Neuronal stem cell (in vitro differentiated cells): ENCODE measurements around the gene CEP85.
A peak's percentile ranks its signal among the peaks of the same experiment; 100 is the strongest.
"Not testable (repeated sequence)": the region's sequence is repeated elsewhere in the genome, so short reads cannot be mapped to it uniquely, and the experiment has no call there.

Source experiments
- DNase-seq: peaks from one replicate; pipeline ENCODE4 v3.0.0-alpha.2; 2013; ENCODE audit warnings: low spot score
- H2AFZ ChIP-seq: one replicate; pipeline ENCODE4 v1.6.1; 2013; ENCODE audit warnings: mild to moderate bottlenecking, low read length, inconsistent platforms
- H2AK5ac ChIP-seq: 2 replicates; pipeline ENCODE4 v1.6.1; 2013; ENCODE audit warnings: low read depth, mild to moderate bottlenecking, inconsistent platforms, low read length, moderate library complexity, mixed read lengths
- H2BK120ac ChIP-seq: 2 replicates; pipeline ENCODE4 v1.6.1; 2013; ENCODE audit warnings: low read depth, mild to moderate bottlenecking, inconsistent platforms, low read length, moderate library complexity, mixed read lengths
- H2BK12ac ChIP-seq: one replicate; pipeline ENCODE4 v1.6.1; 2013; ENCODE audit warnings: low read length, inconsistent platforms
- H2BK15ac ChIP-seq: 2 replicates; pipeline ENCODE4 v1.6.1; 2013; ENCODE audit warnings: mild to moderate bottlenecking, low read length, inconsistent platforms, mixed read lengths
- H2BK5ac ChIP-seq: one replicate; pipeline ENCODE4 v1.6.1; 2013; ENCODE audit warnings: inconsistent platforms, mild to moderate bottlenecking, low read length, moderate library complexity
- H3K14ac ChIP-seq: one replicate; pipeline ENCODE4 v1.6.1; 2013; ENCODE audit warnings: low read length, inconsistent platforms
- H3K18ac ChIP-seq: 2 replicates; pipeline ENCODE4 v1.6.1; 2013; ENCODE audit warnings: low read length, inconsistent platforms
- H3K23ac ChIP-seq: 2 replicates; pipeline ENCODE4 v1.6.1; 2013; ENCODE audit warnings: low read depth, mild to moderate bottlenecking, mixed read lengths, low read length, inconsistent platforms; ENCODE audit not compliant: poor library complexity
- H3K27ac ChIP-seq: replicated peaks from 3 replicates; pipeline ENCODE4 v1.5.1; 2013; ENCODE audit warnings: low read length, inconsistent platforms
- H3K27me3 ChIP-seq, 3 experiments: 2 replicates each; pipeline ENCODE4 v1.6.1; 2013; ENCODE audit warnings: low read length in 3 of 3, mild to moderate bottlenecking in 2 of 3, inconsistent platforms in 1 of 3, low read depth in 1 of 3, mixed read lengths in 1 of 3, moderate library complexity in 1 of 3; ENCODE audit not compliant: control insufficient read depth in 3 of 3, insufficient read depth in 3 of 3
- H3K36me3 ChIP-seq, 2 donors: replicated peaks in 1 of 2; 2 replicates each; pipeline ENCODE4 v1.6.1; 2013; ENCODE audit warnings: low read length in 2 of 2; ENCODE audit not compliant: control insufficient read depth in 2 of 2, insufficient read depth in 2 of 2
- H3K4ac ChIP-seq: 2 replicates; pipeline ENCODE4 v1.6.1; 2013; ENCODE audit warnings: inconsistent platforms, mild to moderate bottlenecking, low read length, moderate library complexity
- H3K4me1 ChIP-seq, 2 donors: 1 replicate in 1 of 2; 2 replicates in 1 of 2; pipeline ENCODE4 v1.6.1; 2013; ENCODE audit warnings: low read length in 2 of 2, low read depth in 1 of 2; ENCODE audit not compliant: control insufficient read depth in 2 of 2, insufficient read depth in 1 of 2
- H3K4me2 ChIP-seq: one replicate; pipeline ENCODE4 v1.6.1; 2013; ENCODE audit warnings: mild to moderate bottlenecking, low read length, inconsistent platforms; ENCODE audit not compliant: insufficient read depth, poor library complexity, severe bottlenecking
- H3K4me3 ChIP-seq, 2 donors: 2 replicates each; pipeline ENCODE4 v1.5.1; 2013; ENCODE audit warnings: low read length in 2 of 2, mild to moderate bottlenecking in 2 of 2, inconsistent platforms in 1 of 2, moderate library complexity in 1 of 2
- H3K79me1 ChIP-seq: one replicate; pipeline ENCODE4 v1.6.1; 2013; ENCODE audit warnings: low read depth, mild to moderate bottlenecking, inconsistent platforms, low read length, moderate library complexity
- H3K9ac ChIP-seq: one replicate; pipeline ENCODE4 v1.6.1; 2013; ENCODE audit warnings: mild to moderate bottlenecking, low read depth, low read length, inconsistent platforms; ENCODE audit not compliant: poor library complexity
- H3K9me3 ChIP-seq, 2 donors: replicated peaks in 1 of 2; 2 replicates each; pipeline versions ENCODE3 to v1.6.1; 2013; ENCODE audit warnings: low read length in 2 of 2, mild to moderate bottlenecking in 2 of 2, inconsistent platforms in 1 of 2, low read depth in 1 of 2, mixed read lengths in 1 of 2, moderate library complexity in 1 of 2; ENCODE audit not compliant: control insufficient read depth in 2 of 2, insufficient read depth in 1 of 2
- H4K8ac ChIP-seq: one replicate; pipeline ENCODE4 v1.6.1; 2013; ENCODE audit warnings: low read depth, mild to moderate bottlenecking, inconsistent platforms, low read length, moderate library complexity
- H4K91ac ChIP-seq: one replicate; pipeline ENCODE4 v1.6.1; 2013; ENCODE audit warnings: low read length, low read depth, mild to moderate bottlenecking, inconsistent platforms; ENCODE audit not compliant: poor library complexity
- WGBS, 2 donors: extraction: QIAGEN DNeasy Blood & Tissue Kit; methylation state at CpG; one replicate each; pipeline ENCODE4 v1.1.7; 2013; ENCODE audit warnings: missing lambda C conversion rate in 2 of 2, mixed read lengths in 1 of 2; ENCODE audit not compliant: insufficient read length in 2 of 2, insufficient replicate concordance in 1 of 2; ENCODE audit errors: extremely low coverage in 2 of 2; 5-methylcytosine and 5-hydroxymethylcytosine counted together

CEP85 gene

DNA sequence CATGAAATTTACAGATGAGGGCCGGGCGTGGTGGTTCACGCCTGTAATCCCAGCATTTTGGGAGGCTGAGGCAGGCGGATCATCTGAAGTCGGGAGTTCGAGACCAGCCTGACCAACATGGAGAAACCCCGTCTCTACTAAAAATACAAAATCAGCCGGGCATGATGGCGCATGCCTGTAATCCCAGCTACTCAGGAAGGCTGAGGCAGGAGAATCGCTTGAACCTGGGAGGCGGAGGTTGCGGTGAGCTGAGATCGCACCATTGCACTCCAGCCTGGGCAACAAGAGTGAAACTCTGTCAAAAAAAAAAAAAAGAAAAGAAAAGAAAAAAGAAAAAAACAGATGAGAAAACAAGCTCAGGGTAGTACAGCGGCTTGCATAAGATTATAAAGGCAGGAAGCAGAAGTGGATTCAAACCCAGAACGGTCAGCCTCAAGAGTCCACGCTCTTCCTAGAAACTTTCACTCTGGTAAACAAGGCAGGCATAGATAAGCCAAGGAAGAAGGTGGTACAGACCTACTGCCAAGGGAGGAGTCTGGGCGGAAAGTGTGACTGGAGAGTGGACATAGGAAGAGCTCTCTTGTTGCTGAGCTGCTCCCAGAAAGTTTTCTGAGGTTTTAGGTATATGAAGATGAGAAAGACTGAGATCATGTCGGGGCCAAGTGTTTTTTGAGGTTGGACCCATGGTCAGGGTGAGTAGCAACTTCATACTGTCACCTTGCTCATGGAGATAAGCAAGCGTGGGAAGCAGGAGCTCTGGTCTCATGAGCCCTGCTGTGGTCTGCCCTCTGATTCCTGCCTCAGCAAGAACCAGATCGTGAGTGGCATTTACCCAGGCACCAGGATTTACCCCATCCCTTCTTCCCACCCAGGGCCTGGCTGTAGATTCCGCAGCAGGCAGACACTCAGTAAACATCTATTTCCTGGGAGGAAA lies 74.2 kb downstream of the CEP85 start:
- H3K4ac ChIP-seq, H3K79me1 ChIP-seq, H3K14ac ChIP-seq, H3K9me3 ChIP-seq, H2AK5ac ChIP-seq, H3K4me1 ChIP-seq, H3K18ac ChIP-seq, H3K4me3 ChIP-seq, H2BK5ac ChIP-seq, H2BK12ac ChIP-seq, DNase-seq, H3K9ac ChIP-seq, H3K27me3 ChIP-seq, H4K91ac ChIP-seq, H3K27ac ChIP-seq, H3K23ac ChIP-seq, H2BK15ac ChIP-seq, H3K36me3 ChIP-seq, H3K4me2 ChIP-seq, H2BK120ac ChIP-seq: not testable (repeated sequence)
- Histone ChIP-seq H4K8ac (peak overlapping the region; percentile 33), H2AFZ (peak overlapping the region; percentile 25)
- no CpG with 5 or more reads among the region's 21 CpGs for WGBS, 2 donors

GRCh38 chr1:26314501-26314900 lies 80.5 kb downstream of the CEP85 start:
- Histone ChIP-seq H4K8ac (no peak overlapping the region), H2BK5ac (no peak overlapping the region)
- DNase-seq, result no peak

DNA sequence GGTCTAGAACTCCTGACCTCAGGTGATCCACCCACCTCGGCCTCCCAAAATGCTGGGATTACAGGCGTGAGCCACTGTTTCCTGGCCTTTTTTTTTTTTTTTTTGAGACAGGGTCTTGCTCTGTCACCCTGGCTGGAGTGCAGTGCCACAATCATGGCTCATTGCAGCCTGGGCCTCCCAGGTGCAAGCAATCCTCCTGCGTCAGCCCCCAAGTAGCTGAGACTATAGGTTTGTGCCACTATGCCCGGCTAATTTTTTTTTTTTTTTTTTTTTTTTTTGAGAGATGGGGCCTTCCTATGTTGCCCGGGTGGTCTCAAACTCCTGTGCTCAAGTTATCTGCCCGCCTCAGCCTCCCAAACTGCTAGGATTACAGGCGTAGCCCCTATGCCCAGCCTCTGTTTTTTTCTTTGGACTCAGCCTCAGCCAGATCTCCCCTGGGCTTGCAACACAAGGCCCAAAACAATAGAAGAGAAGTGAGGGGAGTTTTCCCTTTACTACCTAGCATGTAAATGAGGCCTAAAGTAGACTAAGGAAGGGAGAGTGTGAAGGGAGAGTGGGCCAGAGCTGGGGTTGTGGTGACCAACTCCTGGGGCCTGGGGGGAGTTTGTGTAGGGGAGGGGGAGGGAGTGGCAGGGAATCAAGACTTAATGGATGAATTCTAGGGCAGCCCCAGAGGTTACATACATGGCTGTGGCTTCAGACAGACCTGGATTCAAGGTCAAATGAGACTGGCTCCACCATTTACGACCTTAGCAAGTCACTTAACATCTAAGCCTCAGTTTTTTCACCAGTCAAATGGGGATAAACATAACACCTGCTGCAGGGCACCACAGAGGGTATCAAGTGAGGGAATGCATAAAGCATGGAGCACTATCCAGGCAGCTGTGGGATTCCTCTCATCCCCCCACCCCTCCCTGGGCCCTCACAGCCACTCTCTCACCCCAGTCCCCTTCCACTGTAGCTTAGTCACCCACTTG lies 82.2 kb downstream of the CEP85 start:
- Histone ChIP-seq H3K4me2 (no peak overlapping the region), H3K4ac (no peak overlapping the region), H2AFZ (no peak overlapping the region), H3K27me3 (no peaks in the 10 kb centered on the region), H3K9ac (no peak overlapping the region), H4K8ac (no peak overlapping the region), H3K27ac (no peak overlapping the region), H4K91ac (no peak overlapping the region), H2BK5ac (no peak overlapping the region), H3K79me1 (no peaks in the 10 kb centered on the region), H2AK5ac (no peak overlapping the region), H2BK12ac (no peak overlapping the region), H3K4me1 (peaks cover 9 to 10% of the 10 kb centered on the region in 2 donors), H3K4me3 (no peak overlapping the region), H2BK120ac (no peak overlapping the region), H3K9me3 (no peaks in the 10 kb centered on the region), H3K23ac (no peak overlapping the region), H3K14ac (no peak overlapping the region), H3K18ac (no peak overlapping the region), H3K36me3 (no peaks in the 10 kb centered on the region), H2BK15ac (peak overlapping the region; percentile 11)
- no peak for DNase-seq
- no CpG with 5 or more reads among the region's 8 CpGs for WGBS, 2 donors

More at GRCh38 chr1:26314501-26314900, 80.5 kb downstream of the CEP85 start:
- Histone ChIP-seq H3K9me3 (no peaks in the 10 kb centered on the region), H3K23ac (no peak overlapping the region), H3K14ac (no peak overlapping the region), H3K9ac (no peak overlapping the region), H2BK12ac (no peak overlapping the region), H3K27ac (no peak overlapping the region), H3K4me1 (peaks cover 7 to 9% of the 10 kb centered on the region in 2 donors), H3K27me3 (no peaks in the 10 kb centered on the region), H3K4me2 (no peak overlapping the region), H3K4me3 (no peak overlapping the region), H2BK120ac (no peak overlapping the region), H3K18ac (no peak overlapping the region), H3K4ac (no peak overlapping the region), H2BK15ac (no peak overlapping the region), H2AK5ac (no peak overlapping the region), H4K91ac (no peak overlapping the region), H3K36me3 (no peaks in the 10 kb centered on the region), H2AFZ (no peak overlapping the region), H3K79me1 (no peaks in the 10 kb centered on the region)
- WGBS, 2 donors, result no CpG with 5 or more reads among the region's 5 CpGs

DNA sequence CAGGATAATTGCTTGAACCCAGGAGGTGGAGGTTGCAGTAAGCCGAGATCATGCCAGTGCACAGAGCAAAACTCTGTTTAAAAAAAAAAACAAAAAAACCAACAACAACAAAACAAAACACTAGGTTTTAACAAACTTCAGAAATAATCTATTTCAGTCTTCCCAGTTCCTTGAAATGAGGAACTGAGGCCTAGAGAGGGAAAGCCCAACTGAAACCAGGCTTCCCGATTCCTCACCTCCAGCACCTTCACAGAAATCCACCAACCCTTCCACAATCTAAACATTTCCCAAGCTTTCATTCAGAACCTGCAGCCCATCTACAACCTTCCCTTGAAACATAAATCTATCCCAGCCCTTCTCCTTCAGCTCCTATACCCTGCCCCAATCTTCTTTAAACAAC lies 83.1 kb downstream of the CEP85 start:
- no peak overlapping the region for H3K18ac ChIP-seq
- H3K14ac ChIP-seq, result no peak overlapping the region
- H3K4me3 ChIP-seq, result no peak overlapping the region
- no peak overlapping the region for H3K4me2 ChIP-seq
- H2BK12ac ChIP-seq, result no peak overlapping the region
- H3K4me1 ChIP-seq, result peaks cover 11 to 13% of the 10 kb centered on the region in 2 donors
- H2AFZ ChIP-seq, result no peak overlapping the region
- H3K79me1 ChIP-seq, result no peaks in the 10 kb centered on the region
- no peaks in the 10 kb centered on the region for H3K27me3 ChIP-seq
- H3K4ac ChIP-seq, result no peak overlapping the region
- H2BK5ac ChIP-seq, result no peak overlapping the region
- no peak for DNase-seq
- no peak overlapping the region for H2BK120ac ChIP-seq
- H3K9ac ChIP-seq, result no peak overlapping the region
- no peaks in the 10 kb centered on the region for H3K9me3 ChIP-seq
- no peak overlapping the region for H3K23ac ChIP-seq
- WGBS, 2 donors, result no CpG with 5 or more reads among the region's 2 CpGs
- no peak overlapping the region for H3K27ac ChIP-seq
- H4K8ac ChIP-seq, result no peak overlapping the region
- no peak overlapping the region for H2BK15ac ChIP-seq
- H2AK5ac ChIP-seq, result no peak overlapping the region
- no peak overlapping the region for H4K91ac ChIP-seq
- peaks cover 0 to 4% of the 10 kb centered on the region in 2 donors for H3K36me3 ChIP-seq
